ENCODE data around the gene ZBTB47. TPM values are rescaled to one million over a fixed set of nuclear protein-coding genes. Genes with fewer than 3 reads are reported as not detected.

ZBTB47 gene
- total and polyA plus RNA-seq, 10 of the 15 experiments (the other 5 are each of a cell fraction or from before 2014, with no cell fraction given), result 0.04 to 3.4 (median 1.0) TPM; not detected in 1

DNA sequence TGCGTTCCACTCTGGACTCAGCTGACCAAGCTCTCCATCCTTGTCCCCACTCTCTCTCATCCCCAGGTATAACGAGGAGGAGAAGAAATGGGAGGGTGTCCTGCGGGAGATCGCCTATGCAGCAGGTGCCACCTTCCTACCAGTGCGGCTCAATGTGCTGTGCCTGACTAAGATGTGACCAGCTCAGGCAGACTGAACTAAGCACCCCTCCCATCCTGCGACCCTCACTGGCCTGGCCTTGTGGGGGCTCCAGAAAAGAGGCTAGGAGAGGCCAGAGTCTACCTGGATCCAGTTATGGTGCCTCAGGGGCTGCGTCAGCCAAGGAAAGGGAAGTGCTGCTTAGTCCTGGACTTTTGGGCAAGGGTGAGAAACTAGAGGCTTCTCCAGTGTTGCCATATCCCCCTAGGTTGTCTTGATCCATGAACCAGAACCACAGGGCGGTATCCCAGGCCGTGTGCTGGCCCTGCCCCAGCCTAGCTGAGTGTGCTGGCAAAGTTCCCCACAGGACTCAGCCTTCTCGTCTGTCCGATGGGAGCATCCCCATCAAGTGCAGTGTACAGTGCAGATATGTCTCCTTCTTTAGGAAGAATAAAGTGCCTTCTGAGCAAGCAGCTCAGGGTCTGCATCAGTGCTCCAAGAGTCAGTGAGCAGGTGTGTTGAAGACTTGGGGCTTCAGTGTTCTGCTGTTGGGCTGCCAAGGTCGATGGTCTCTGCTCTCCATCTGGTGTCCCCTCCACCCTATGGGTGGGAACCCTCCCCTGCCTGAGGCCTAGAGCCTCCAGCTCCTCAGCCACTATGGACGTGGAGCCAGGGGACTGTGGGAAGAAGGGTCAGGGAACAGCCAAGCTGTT, 38.5 kb downstream of the ZBTB47 start:
- Histone ChIP-seq H3K36me3 (ENCODE audit: control insufficient read depth in 2 of 2, insufficient read depth in 2 of 2, low read length in 1 of 2) (no peaks in the 10 kb centered on the region), H4K20me1 (ENCODE audit: control insufficient read depth, insufficient read depth) (no peaks in the 10 kb centered on the region), H3K4me1 (ENCODE audit: control insufficient read depth, insufficient read depth, low read length) (no peaks in the 10 kb centered on the region), H3K9ac (ENCODE audit: control insufficient read depth, insufficient read depth, low read length) (no peak overlapping the region), H3K79me2 (ENCODE audit: control insufficient read depth, insufficient read depth, low read length) (no peaks in the 10 kb centered on the region), H3K27me3 (replicated peaks in 1 of 2; ENCODE audit: control insufficient read depth in 2 of 2, insufficient read depth in 2 of 2, low read length in 1 of 2) (no peaks in the 10 kb centered on the region), H3K4me3 (no peak overlapping the region), H3K4me2 (ENCODE audit: control insufficient read depth, insufficient read depth) (no peak overlapping the region), H3K9me3 (replicated peaks; ENCODE audit: control insufficient read depth, insufficient read depth, low read length) (no peaks in the 10 kb centered on the region), H3K27ac (ENCODE audit: control insufficient read depth, insufficient read depth) (no peak overlapping the region), H2AFZ (ENCODE audit: control insufficient read depth, low read depth, low read length) (no peak overlapping the region)
- 31% methylated on average over 13 of the region's 13 CpGs for WGBS (ENCODE audit: insufficient coverage, insufficient replicate concordance, low lambda C conversion rate, missing lambda C conversion rate)
- intact Hi-C loops (cut with micrococcal nuclease; ENCODE audit: unreplicated experiment) (no loop called here), in situ Hi-C loops (cut with MboI) (no loop called here)
- ChIA-PET CTCF (no interaction called here), RAD21 (ENCODE audit: unreplicated experiment) (no interaction called here), SMC1A (ENCODE audit: uncharacterized antibody, unreplicated experiment) (no interaction called here), POLR2A (no interaction called here)
- no peak for TF ChIP-seq CEBPB (IDR thresholded peaks at IDR 0.05; ENCODE audit: borderline replicate concordance in 1 of 2, low read depth in 2 of 2, low read length in 2 of 2)
- BruUV-seq (replicated peaks), result no TSS peak
- ATAC-seq (no peak), DNase-seq (ENCODE audit: low read depth, low spot score) (no peak), FAIRE-seq (no peak)

- no peak for DNase-seq (ENCODE audit: low read depth, low spot score)
- H3K9me3 ChIP-seq (replicated peaks; ENCODE audit: control insufficient read depth, insufficient read depth, low read length), result no peaks in the 10 kb centered on the region
- ChIA-PET POLR2A (no interaction called here), RAD21 (ENCODE audit: unreplicated experiment) (no interaction called here), SMC1A (ENCODE audit: uncharacterized antibody, unreplicated experiment) (interaction anchor here (0.6 kb wide), 1 partner anchor 307 kb away, joined by 3 read pairs; no protein-coding TSS in a partner anchor), CTCF (no interaction called here)
- no peak for FAIRE-seq
- no peak overlapping the region for H3K27ac ChIP-seq (ENCODE audit: control insufficient read depth, insufficient read depth)
- H3K4me2 ChIP-seq (ENCODE audit: control insufficient read depth, insufficient read depth), result no peak overlapping the region
- in situ Hi-C loops (cut with MboI), result no loop called here
- H3K27me3 ChIP-seq (replicated peaks in 1 of 2; ENCODE audit: control insufficient read depth in 2 of 2, insufficient read depth in 2 of 2, low read length in 1 of 2), result no peaks in the 10 kb centered on the region
- no peaks in the 10 kb centered on the region for H3K36me3 ChIP-seq (ENCODE audit: control insufficient read depth in 2 of 2, insufficient read depth in 2 of 2, low read length in 1 of 2)
- no peaks in the 10 kb centered on the region for H3K79me2 ChIP-seq (ENCODE audit: control insufficient read depth, insufficient read depth, low read length)
- WGBS (ENCODE audit: insufficient coverage, insufficient replicate concordance, low lambda C conversion rate, missing lambda C conversion rate), result 38% methylated on average over 17 of the region's 17 CpGs
- no TSS peak for BruUV-seq (replicated peaks)
- ATAC-seq, result no peak
- intact Hi-C loops (cut with micrococcal nuclease; ENCODE audit: unreplicated experiment), result no loop called here
- H2AFZ ChIP-seq (ENCODE audit: control insufficient read depth, low read depth, low read length), result no peak overlapping the region
- H3K4me3 ChIP-seq, result no peak overlapping the region
- H4K20me1 ChIP-seq (ENCODE audit: control insufficient read depth, insufficient read depth), result no peaks in the 10 kb centered on the region
- no peak overlapping the region for H3K9ac ChIP-seq (ENCODE audit: control insufficient read depth, insufficient read depth, low read length)
- no peaks in the 10 kb centered on the region for H3K4me1 ChIP-seq (ENCODE audit: control insufficient read depth, insufficient read depth, low read length)
- TF ChIP-seq, protein P1, sequence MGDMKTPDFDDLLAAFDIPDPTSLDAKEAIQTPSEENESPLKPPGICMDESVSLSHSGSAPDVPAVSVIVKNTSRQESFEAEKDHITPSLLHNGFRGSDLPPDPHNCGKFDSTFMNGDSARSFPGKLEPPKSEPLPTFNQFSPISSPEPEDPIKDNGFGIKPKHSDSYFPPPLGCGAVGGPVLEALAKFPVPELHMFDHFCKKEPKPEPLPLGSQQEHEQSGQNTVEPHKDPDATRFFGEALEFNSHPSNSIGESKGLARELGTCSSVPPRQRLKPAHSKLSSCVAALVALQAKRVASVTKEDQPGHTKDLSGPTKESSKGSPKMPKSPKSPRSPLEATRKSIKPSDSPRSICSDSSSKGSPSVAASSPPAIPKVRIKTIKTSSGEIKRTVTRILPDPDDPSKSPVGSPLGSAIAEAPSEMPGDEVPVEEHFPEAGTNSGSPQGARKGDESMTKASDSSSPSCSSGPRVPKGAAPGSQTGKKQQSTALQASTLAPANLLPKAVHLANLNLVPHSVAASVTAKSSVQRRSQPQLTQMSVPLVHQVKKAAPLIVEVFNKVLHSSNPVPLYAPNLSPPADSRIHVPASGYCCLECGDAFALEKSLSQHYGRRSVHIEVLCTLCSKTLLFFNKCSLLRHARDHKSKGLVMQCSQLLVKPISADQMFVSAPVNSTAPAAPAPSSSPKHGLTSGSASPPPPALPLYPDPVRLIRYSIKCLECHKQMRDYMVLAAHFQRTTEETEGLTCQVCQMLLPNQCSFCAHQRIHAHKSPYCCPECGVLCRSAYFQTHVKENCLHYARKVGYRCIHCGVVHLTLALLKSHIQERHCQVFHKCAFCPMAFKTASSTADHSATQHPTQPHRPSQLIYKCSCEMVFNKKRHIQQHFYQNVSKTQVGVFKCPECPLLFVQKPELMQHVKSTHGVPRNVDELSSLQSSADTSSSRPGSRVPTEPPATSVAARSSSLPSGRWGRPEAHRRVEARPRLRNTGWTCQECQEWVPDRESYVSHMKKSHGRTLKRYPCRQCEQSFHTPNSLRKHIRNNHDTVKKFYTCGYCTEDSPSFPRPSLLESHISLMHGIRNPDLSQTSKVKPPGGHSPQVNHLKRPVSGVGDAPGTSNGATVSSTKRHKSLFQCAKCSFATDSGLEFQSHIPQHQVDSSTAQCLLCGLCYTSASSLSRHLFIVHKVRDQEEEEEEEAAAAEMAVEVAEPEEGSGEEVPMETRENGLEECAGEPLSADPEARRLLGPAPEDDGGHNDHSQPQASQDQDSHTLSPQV (IDR thresholded peaks at IDR 0.05), result no peak
- no peak for TF ChIP-seq TCF3 (IDR thresholded peaks at IDR 0.05; ENCODE audit: borderline replicate concordance, insufficient read depth, low read depth, low read length)
- TF ChIP-seq NR2F1 (conservative IDR thresholded peaks at IDR 0.05), result no peak
- TF ChIP-seq CEBPZ (IDR thresholded peaks at IDR 0.05; ENCODE audit: low read depth, low read length), result no peak
- no peak for TF ChIP-seq SRF (IDR thresholded peaks at IDR 0.05; ENCODE audit: low read depth in 2 of 2, low read length in 2 of 2)
Measured at GRCh38 chr3:42692667-42693529, 39.4 kb downstream of the ZBTB47 start.

Measured in GM12878 (cell line).